ENCODE data around the gene ERBIN. TPM values are rescaled to one million over a fixed set of nuclear protein-coding genes. Genes with fewer than 3 reads are reported as not detected.

ERBIN gene
- total RNA-seq, 2 experiments from 2014 or later, result 44.8 to 52.3 TPM

GRCh38 chr5:66130493-66130892 lies 204.1 kb downstream of the ERBIN start:
- ChIA-PET POLR2A (no interaction called here), CTCF (no interaction called here)
- Mint-ChIP-seq H3K27me3 (no peaks in the 10 kb centered on the region), H3K4me1 (no peaks in the 10 kb centered on the region), H3K36me3 (ENCODE audit: low read depth) (no peaks in the 10 kb centered on the region), H3K9me3 (ENCODE audit: low read depth) (peaks cover 7% of the 10 kb centered on the region), H3K27ac (no peak overlapping the region), H3K4me3 (no peak overlapping the region)
- ATAC-seq (no peak), DNase-seq (no peak)
- intact Hi-C loops (cut with DNase I, micrococcal nuclease), result no loop called here

Other genes starting within 250 kb of the ERBIN start
- 10 to 100 TPM; 18.0 TPM for gene SGTB, start 204.5 kb upstream of the ERBIN start, total RNA-seq
- 10 to 100 TPM; 30.9 to 33.8 TPM for gene NLN, start 204.4 kb upstream of the ERBIN start, total RNA-seq
- 10 to 100 TPM; 56.1 to 61.3 TPM for gene SREK1, start 217.7 kb downstream of the ERBIN start, total RNA-seq

Data from activated CD4-positive, alpha-beta T cell treated with anti-CD3 and anti-CD28 coated beads for 36 hours (primary cell).